Cerebellar nuclear complex (tissue), 1 donor: ENCODE data around the gene RAB19.
"Not testable (repeated sequence)": the region's sequence is repeated elsewhere in the genome, so short reads cannot be mapped to it uniquely, and the experiment has no call there.

Experiments
- DNase-seq, 2 experiments: peaks; one replicate each; lab custom pipeline; 2025; lab: John Stamatoyannopoulos, UW

RAB19 gene

DNA sequence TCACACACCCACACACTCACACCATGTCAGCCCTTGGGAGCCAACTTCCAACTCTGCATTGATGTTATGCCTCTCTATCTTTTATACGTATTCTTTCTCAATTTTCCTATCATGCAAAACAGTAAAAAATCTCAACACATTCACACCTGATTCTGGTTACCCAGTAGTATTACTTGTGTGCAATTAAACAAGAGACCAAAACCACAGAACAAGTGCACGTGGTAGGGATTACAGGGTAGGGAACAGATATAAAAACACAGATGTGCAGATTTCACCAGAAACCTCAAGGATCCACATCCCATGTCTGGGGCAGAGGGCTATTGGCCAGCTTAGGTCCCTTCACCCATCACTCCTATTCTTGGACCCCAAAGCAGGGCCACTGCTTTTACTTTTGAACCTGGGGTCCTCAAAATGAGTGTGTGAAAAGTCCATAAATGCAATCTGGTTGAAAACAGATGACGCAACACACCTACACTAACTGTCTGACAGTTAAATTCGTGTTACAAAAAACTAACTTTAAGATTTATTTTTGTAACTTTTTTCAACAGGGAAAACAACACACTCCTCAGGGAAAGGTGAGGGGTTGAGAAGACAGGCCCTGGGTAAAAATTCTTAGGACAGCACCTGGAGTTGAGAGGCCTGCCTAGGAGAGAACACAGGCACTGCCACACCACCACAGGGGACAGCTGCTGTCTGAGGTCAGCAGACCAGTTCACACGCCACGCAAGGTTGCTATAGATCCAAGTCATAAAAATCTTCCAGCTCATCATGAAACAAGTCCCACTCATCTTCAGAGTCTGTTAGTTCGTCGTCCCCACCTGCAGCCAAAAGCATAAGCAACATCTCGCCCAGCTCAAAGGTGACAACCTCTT, 50.2 kb downstream of the RAB19 start:
- DNase-seq: not testable (repeated sequence)

DNA sequence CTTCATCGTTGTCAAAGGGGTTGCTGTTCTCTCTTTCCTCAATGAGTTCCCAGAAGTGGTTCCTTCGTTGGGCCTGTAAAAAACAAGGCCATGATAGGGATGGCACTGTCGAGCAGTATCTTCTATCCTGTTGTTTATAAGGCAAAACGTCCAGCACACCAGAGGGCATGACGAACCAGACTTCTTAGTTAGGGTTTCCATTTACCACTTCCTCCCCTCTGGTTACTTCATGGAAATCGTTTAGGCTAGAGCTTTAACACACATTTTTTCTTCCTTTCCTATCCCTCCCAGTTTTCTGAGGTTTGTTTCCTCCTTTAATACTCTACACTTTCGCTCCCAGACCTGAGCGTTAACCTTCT, 50.8 kb downstream of the RAB19 start:
- DNase-seq: no peak

DNA sequence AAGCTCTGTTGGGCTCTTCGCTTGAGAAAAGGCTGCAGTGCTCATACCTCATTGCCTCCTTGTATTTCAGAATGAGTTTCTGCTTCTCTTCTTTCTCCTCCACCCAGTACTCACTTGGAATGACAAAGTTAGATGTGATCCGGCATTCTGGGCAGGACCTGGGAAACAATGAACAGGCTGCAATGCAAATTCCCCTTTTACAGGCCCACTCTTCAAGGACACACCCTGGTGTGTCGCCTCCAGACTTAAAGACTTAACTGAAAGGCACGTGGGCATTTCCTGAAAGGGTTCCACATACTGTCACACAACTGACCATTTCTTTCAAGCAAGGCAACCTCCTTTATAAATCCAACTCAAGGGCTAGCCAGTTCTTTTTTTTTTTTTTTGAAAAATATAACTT, 51.9 kb downstream of the RAB19 start:
- DNase-seq: no peak

DNA sequence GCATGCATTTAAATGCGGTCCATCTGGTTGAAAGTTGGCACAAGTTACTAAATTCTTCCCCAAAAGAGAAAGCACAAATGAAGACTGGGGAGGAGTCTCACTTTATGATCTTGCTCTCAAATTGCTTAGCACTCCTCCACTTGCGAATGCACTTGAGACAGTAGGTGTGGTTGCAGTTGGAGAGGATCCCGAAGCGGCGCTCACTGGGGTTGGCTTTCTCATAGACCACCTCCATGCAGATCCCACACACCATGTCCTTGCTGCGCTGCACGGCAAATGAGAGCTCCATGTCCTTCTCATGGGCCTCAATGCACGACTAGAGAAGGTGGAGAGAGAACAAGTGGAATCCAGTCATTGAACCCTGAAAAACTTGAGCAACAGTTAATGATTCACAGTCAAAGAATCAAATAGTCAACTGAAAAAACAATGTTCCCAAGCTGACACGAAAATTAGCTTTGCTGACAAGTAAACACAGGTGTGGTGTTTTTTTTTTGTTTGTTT, 52.7 kb downstream of the RAB19 start:
- DNase-seq: no peak

DNA sequence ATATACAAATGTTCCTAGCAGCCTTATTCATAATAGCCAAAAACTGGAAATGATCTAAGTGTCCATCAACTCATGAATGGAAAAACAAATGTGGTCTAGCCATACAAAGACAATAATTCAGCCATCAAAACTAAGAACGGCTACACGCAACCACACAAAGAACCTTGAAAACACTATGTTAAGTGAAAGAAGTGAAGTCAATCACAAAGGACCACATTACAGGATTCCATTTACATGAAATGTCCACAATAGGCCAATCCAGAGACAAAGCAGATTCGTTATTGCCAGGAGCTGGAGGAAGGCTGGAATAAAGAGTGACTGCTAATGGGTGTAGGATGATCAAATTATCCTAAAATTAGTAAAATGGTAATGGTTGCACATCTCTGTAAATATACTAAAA, 54.3 kb downstream of the RAB19 start:
- no peak for DNase-seq

DNA sequence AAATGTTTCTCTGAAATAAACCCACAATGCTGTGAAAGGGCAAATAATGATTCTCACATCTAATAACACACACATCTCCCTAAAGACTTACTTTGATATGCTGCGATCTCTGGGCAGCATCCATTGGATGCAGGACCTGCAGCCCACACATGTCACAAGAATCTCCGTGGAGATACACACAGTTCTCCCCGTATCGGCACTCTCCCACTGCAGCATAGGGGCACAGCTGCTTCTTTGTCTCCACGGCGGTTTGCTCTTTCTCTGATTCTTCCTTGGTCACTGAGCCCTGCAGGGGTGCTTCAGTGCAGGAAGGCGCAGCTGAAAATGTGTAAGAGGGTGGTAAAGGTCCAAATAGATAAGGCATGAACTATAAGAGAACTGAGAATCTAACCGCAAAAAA, 55.1 kb downstream of the RAB19 start:
- DNase-seq: no peak

DNA sequence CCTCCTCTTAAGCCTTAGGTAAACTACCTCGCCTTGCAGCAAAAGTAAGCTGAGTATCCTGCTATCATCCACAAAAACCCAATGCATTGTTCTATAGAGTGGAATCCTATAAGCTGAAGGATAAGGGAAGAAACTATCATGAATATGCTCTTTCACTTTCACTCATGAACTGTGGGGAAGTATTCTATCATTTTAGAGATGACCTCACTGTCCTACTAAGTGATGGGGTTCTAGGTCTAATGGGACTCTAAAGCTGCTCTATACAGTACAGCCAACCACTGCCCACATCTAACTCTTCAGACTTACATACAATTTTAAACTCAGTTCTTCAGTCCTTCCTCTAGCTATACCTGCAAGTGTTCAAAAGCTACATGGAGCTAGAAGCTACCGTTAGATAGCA, 59.3 kb downstream of the RAB19 start:
- DNase-seq: no peak

DNA sequence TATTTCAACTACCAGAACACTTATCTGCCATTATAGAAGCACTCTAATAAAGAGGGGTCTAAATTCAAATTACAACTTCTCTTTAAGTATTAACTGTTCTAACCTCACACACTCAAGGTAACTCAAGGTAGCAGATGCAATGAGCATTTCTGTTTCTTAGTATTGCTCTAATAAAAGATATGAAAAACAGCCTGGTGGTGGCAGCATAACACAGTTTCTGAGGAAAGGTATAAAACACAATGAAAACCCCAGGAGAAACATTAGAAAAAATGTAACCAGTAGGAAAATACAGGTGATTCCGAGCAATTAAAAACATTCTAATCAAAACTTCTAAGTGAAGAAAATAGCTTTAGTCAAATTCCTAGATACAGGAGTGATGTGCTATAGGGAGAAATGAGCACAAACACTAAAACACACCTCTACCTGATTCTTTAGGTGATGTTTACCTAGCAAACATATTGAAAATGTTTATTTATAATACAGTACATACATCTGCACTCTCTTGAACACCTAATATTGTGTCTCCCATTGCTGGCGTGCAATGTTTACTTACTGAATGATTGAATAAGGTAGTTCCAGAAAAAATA, 72.0 kb downstream of the RAB19 start:
- DNase-seq: peak in 1 of 2 experiments; percentile 17

DNA sequence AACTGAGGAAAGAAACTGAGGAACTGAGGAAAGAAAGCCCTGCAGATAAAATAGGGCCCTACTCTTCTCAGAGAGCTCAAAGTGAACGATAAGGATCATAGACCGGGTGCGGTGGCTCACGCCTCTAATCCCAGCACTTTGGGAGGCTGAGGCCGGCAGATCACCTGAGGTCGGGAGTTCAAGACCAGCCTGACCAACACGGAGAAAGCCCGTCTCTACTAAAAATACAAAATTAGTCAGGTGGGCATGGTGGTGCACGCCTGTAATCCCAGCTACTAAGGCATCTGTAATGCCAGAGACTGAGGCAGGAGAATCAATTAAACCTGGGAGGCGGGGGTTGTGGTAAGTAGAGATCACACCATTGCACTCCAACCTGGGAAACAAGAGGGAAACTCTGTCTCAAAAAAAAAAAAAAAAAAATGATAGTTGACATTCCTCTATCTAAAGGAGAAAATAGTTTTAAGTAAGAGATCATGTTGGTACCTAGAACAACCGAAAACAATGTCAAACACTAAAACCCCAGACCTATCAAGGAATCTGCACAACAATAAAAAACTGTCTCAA, 72.9 kb downstream of the RAB19 start:
- DNase-seq: no peak
